ENCODE measurements around the gene FHL1.
A peak's percentile ranks its signal among the peaks of the same experiment; 100 is the strongest.

Gene FHL1

GRCh38 chrX:136141569-136141968, 5.8 kb upstream of the FHL1 start:
- H3K9ac ChIP-seq, result no peak overlapping the region
- no peak overlapping the region for H3K27ac ChIP-seq
- H4K20me1 ChIP-seq, result no peaks in the 10 kb centered on the region
- H3K27me3 ChIP-seq, result peaks cover 40 to 81% (median 73%) of the 10 kb centered on the region in 11 experiments; a peak in 21 of 22 replicates
- H3K4me1 ChIP-seq, result peaks cover 0 to 21% (median 14%) of the 10 kb centered on the region in 10 experiments; a peak in 18 of 20 replicates
- H3K9me3 ChIP-seq (replicated peaks in 1 of 11), result peaks cover 0 to 7% (median 0%) of the 10 kb centered on the region in 11 experiments; a peak in 2 of 22 replicates
- TF ChIP-seq Cebpa-rat (IDR thresholded peaks at IDR 0.05), result no peak
- no peaks in the 10 kb centered on the region for H3K36me3 ChIP-seq
- no peak overlapping the region for H3K4me2 ChIP-seq
- no peak overlapping the region for H3K4me3 ChIP-seq

DNA sequence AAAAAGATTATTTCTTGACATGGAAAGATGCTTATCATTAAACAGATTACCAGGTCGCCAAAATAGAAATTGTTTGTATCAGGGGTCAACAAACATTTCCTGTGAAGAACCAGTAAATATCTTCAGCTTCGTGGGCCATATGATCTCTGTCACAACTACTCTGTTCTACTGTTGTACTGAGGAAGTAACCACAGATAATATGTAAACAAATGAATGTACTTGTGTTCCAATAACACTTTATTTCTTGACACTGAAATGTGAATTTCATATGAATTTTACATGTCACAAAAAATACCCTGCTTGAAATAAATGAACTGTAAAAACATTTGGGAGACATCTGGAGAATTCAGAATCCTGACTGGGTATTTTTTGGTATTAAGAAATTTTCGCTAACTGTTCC, 4.7 kb upstream of the FHL1 start:
- Histone ChIP-seq H3K27ac (no peak overlapping the region), H3K4me3 (no peak overlapping the region), H3K4me1 (peaks cover 0 to 21% (median 14%) of the 10 kb centered on the region in 10 experiments; a peak in 18 of 20 replicates), H3K36me3 (no peaks in the 10 kb centered on the region), H3K9me3 (replicated peaks in 1 of 11) (peaks cover 0 to 8% (median 0%) of the 10 kb centered on the region in 11 experiments; a peak in 3 of 22 replicates), H3K4me2 (no peak overlapping the region), H4K20me1 (no peaks in the 10 kb centered on the region), H3K27me3 (peaks cover 30 to 71% (median 63%) of the 10 kb centered on the region in 11 experiments; a peak in 21 of 22 replicates), H3K9ac (no peak overlapping the region)
- no peak for TF ChIP-seq Cebpa-rat (IDR thresholded peaks at IDR 0.05)

- no peaks in the 10 kb centered on the region for H3K36me3 ChIP-seq
- TF ChIP-seq Cebpa-rat (IDR thresholded peaks at IDR 0.05), result no peak
- peaks cover 0 to 1% (median 0%) of the 10 kb centered on the region in 11 experiments; a peak in 1 of 22 replicates for H4K20me1 ChIP-seq
- peak overlapping the region in 10 of 11 experiments; percentile 12 to 63 (median 49); a peak in 16 of 22 replicates for H3K4me2 ChIP-seq
- peaks cover 0 to 9% (median 0%) of the 10 kb centered on the region in 11 experiments; a peak in 3 of 22 replicates for H3K9me3 ChIP-seq (replicated peaks in 1 of 11)
- H3K27me3 ChIP-seq, result peaks cover 28 to 64% (median 56%) of the 10 kb centered on the region in 11 experiments; a peak in 21 of 22 replicates
- H3K4me1 ChIP-seq, result peaks cover 0 to 24% (median 16%) of the 10 kb centered on the region in 10 experiments; a peak in 18 of 20 replicates
- no peak overlapping the region; a peak in 2 of 22 replicates for H3K27ac ChIP-seq
- H3K4me3 ChIP-seq, result no peak overlapping the region; a peak in 1 of 20 replicates
- H3K9ac ChIP-seq, result no peak overlapping the region
Observed at GRCh38 chrX:136143711-136144110, 3.6 kb upstream of the FHL1 start.

GRCh38 chrX:136146614-136147314, 569 bp upstream of the FHL1 start:
- peaks cover 0 to 31% (median 16%) of the 10 kb centered on the region in 10 experiments; a peak in 18 of 20 replicates for H3K4me1 ChIP-seq
- peak overlapping the region; percentile 64 to 80 (median 71) for H3K4me3 ChIP-seq
- H3K36me3 ChIP-seq, result no peaks in the 10 kb centered on the region
- H3K9ac ChIP-seq, result peak overlapping the region; percentile 70 to 84 (median 80)
- H4K20me1 ChIP-seq, result peaks cover 0 to 16% (median 0%) of the 10 kb centered on the region in 11 experiments; a peak in 4 of 22 replicates
- peak overlapping the region in 10 of 11 experiments; percentile 33 to 79 (median 71); a peak in 19 of 22 replicates for H3K27ac ChIP-seq
- peaks cover 52 to 75% (median 65%) of the 10 kb centered on the region in 11 experiments for H3K27me3 ChIP-seq
- TF ChIP-seq Cebpa-rat (IDR thresholded peaks at IDR 0.05), result no peak
- peak overlapping the region; percentile 61 to 86 (median 76) for H3K4me2 ChIP-seq
- peaks cover 0 to 9% (median 0%) of the 10 kb centered on the region in 11 experiments; a peak in 3 of 22 replicates for H3K9me3 ChIP-seq (replicated peaks in 1 of 11)

DNA sequence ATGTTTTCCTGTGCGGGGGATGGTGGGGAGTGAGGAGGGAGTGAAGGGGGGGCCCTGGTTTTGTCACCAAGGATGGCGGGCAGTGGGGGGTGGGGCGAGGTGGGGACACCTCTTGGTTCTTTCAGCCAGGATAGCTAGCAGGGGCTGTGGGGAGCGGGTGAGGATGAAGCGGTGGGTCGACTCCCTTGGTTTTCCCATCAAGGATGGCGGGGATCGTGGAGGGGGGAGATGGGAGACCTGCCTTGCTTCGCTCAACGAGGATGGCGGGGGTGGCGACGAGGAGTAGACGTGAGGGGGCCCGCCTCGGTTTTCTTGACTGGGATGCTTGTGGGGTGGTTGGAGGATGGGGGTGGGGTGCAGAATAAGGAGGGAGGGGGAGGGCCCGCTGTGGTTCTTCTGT, 643 bp downstream of the FHL1 start:
- H3K9me3 ChIP-seq (replicated peaks in 1 of 11), result peaks cover 0 to 9% (median 0%) of the 10 kb centered on the region in 11 experiments; a peak in 3 of 22 replicates
- peaks cover 59 to 80% (median 70%) of the 10 kb centered on the region in 11 experiments for H3K27me3 ChIP-seq
- H3K27ac ChIP-seq, result peak overlapping the region in 8 of 11 experiments; percentile 69 to 79 (median 74); a peak in 15 of 22 replicates
- peaks cover 0 to 31% (median 16%) of the 10 kb centered on the region in 10 experiments; a peak in 18 of 20 replicates for H3K4me1 ChIP-seq
- TF ChIP-seq Cebpa-rat (IDR thresholded peaks at IDR 0.05), result no peak
- H4K20me1 ChIP-seq, result peaks cover 0 to 16% (median 0%) of the 10 kb centered on the region in 11 experiments; a peak in 4 of 22 replicates
- H3K9ac ChIP-seq, result peak overlapping the region; percentile 64 to 84 (median 80); a peak in 19 of 22 replicates
- no peaks in the 10 kb centered on the region for H3K36me3 ChIP-seq
- H3K4me3 ChIP-seq, result peak overlapping the region; percentile 64 to 80 (median 71)
- H3K4me2 ChIP-seq, result peak overlapping the region; percentile 46 to 69 (median 62); a peak in 17 of 22 replicates

DNA sequence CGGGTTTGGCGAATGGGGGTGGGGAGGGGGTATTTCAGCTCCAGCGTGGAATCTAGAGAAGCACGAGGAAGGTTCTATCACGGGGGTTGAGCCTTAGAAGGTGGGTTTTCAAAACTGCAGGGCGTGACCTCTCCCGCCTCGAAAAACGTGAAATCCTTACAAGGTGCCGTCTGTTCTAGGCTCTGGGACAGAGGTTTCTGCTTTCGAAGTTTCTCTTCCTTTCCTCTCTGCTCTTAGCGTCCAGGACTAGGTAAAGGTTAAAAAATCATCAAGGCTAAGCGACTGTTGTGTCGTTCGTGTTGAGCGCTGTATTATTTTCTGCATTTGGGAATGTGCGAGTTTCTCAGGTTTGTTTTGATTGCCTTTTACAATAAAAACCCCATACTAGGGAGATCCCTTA, 1.1 kb downstream of the FHL1 start:
- no peak for TF ChIP-seq Cebpa-rat (IDR thresholded peaks at IDR 0.05)
- Histone ChIP-seq H3K9ac (peak overlapping the region in 1 of 11 experiments; percentile 32; a peak in 3 of 22 replicates), H3K27ac (no peak overlapping the region), H3K9me3 (replicated peaks in 1 of 11) (peaks cover 0 to 9% (median 0%) of the 10 kb centered on the region in 11 experiments; a peak in 3 of 22 replicates), H3K4me3 (peak overlapping the region in 7 of 10 experiments; percentile 41 to 80 (median 71); a peak in 13 of 20 replicates), H3K36me3 (no peaks in the 10 kb centered on the region), H4K20me1 (peaks cover 0 to 16% (median 0%) of the 10 kb centered on the region in 11 experiments; a peak in 4 of 22 replicates), H3K27me3 (peaks cover 63 to 82% (median 73%) of the 10 kb centered on the region in 11 experiments), H3K4me2 (peak overlapping the region; percentile 8 to 68 (median 51); a peak in 19 of 22 replicates), H3K4me1 (peaks cover 0 to 28% (median 15%) of the 10 kb centered on the region in 10 experiments; a peak in 18 of 20 replicates)

DNA sequence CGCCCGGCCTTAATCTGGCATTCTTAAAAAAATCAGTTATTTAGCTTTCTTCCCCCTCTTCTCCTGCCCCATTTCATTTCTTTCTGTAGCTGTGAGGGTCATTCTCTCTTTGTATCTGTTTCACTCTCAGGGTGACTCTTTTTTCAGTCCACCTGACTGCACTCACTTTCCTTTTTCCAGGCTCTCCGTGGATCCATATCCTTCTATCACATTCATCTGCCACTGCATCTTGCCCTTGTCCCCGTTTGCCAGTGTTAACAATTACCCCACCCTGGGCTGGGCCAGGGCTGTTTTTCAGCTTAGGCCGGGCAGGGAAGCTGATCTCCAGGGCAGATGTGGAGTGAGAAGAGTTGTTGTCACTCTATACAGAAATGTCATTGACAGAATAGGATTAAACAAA, 7.7 kb downstream of the FHL1 start:
- TF ChIP-seq Cebpa-rat (IDR thresholded peaks at IDR 0.05), result no peak
- H3K4me2 ChIP-seq, result no peak overlapping the region
- H3K27me3 ChIP-seq, result peaks cover 95 to 100% (median 100%) of the 10 kb centered on the region in 11 experiments
- H3K4me3 ChIP-seq, result no peak overlapping the region
- peaks cover 0 to 30% (median 0%) of the 10 kb centered on the region in 11 experiments; a peak in 4 of 22 replicates for H4K20me1 ChIP-seq
- no peaks in the 10 kb centered on the region for H3K9me3 ChIP-seq (replicated peaks in 1 of 11)
- no peak overlapping the region for H3K9ac ChIP-seq
- peaks cover 13 to 51% (median 34%) of the 10 kb centered on the region in 10 experiments for H3K4me1 ChIP-seq
- no peak overlapping the region for H3K27ac ChIP-seq
- no peaks in the 10 kb centered on the region for H3K36me3 ChIP-seq

DNA sequence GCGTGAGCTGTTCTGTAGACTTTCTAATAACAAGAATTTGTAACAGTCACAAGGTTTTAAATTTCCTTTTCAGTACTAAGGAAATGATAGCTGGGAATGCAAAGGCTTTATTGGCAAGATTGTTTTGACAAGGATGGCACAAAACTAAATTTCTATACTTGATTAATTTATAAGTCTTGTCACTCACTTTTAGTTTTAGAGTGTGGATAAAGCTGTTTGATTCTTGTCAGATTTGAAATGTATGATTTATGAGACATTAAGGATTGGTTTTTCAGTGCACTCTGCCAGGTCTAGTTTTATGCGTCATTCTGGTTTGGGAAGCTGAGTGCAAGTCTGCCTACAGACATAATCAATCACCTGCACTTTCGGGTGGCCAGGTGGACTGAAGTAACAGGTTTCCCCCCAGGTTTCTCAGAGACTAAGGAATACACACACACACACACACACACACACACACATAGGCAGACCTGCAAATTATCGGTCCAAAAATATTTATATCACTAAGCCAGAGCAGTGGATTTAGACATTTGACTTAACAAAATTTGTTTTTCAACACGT, 9.3 kb downstream of the FHL1 start:
- Histone ChIP-seq H3K4me3 (no peak overlapping the region), H3K36me3 (no peaks in the 10 kb centered on the region), H3K4me2 (peak overlapping the region; percentile 21 to 61 (median 51); a peak in 19 of 22 replicates), H3K9me3 (replicated peaks in 1 of 11) (no peaks in the 10 kb centered on the region), H3K27me3 (peaks cover 95 to 100% (median 100%) of the 10 kb centered on the region in 11 experiments), H3K27ac (peak overlapping the region in 6 of 11 experiments; percentile 26 to 64 (median 60); a peak in 11 of 22 replicates), H3K4me1 (peaks cover 13 to 55% (median 35%) of the 10 kb centered on the region in 10 experiments), H4K20me1 (peaks cover 0 to 20% (median 0%) of the 10 kb centered on the region in 11 experiments; a peak in 6 of 22 replicates), H3K9ac (peak overlapping the region in 5 of 11 experiments; percentile 2 to 39 (median 34); a peak in 1 of 22 replicates)
- TF ChIP-seq Cebpa-rat (IDR thresholded peaks at IDR 0.05), result no peak
